ENCODE measurements around the gene TMC2. TPM values are rescaled to one million over a fixed set of nuclear protein-coding genes. Genes with fewer than 3 reads are reported as not detected.

The TMC2 gene
- total RNA-seq, 1 experiment from 2014 or later = not detected

- Histone ChIP-seq H3K9me3 (ENCODE audit: low read depth, low read length, poor library complexity, severe bottlenecking) (no peaks in the 10 kb centered on the region), H3K27ac (ENCODE audit: low read depth, low read length, poor library complexity, severe bottlenecking) (no peak overlapping the region), H3K36me3 (ENCODE audit: insufficient read depth, low read length, poor library complexity, severe bottlenecking) (peaks cover 67% of the 10 kb centered on the region), H3K4me1 (ENCODE audit: insufficient read depth, low read length, poor library complexity, severe bottlenecking) (peaks cover 9% of the 10 kb centered on the region), H3K4me3 (ENCODE audit: low read depth, low read length, poor library complexity, severe bottlenecking) (no peak overlapping the region), H3K27me3 (replicated peaks; ENCODE audit: insufficient read depth, low read depth, low read length, poor library complexity) (no peaks in the 10 kb centered on the region)
- intact Hi-C loops (cut with micrococcal nuclease; ENCODE audit: unreplicated experiment) = no loop called here
- POLR2A ChIA-PET (ENCODE audit: low non-redundant PET) = no interaction called here
- no peak for TF ChIP-seq EZH2 (IDR thresholded peaks at IDR 0.05; ENCODE audit: borderline replicate concordance, low read depth, low read length, poor library complexity, severe bottlenecking)
- TF ChIP-seq CTCF (conservative IDR thresholded peaks at IDR 0.05; ENCODE audit: low read depth, low read length) = no peak
- no TSS peak for BruUV-seq (replicated peaks)
- CTCF ChIA-PET = no interaction called here
- no peak for DNase-seq (ENCODE audit: low spot score)
Measured at GRCh38 chr20:2659547-2659946, 123.2 kb downstream of the TMC2 start.

GRCh38 chr20:2663364-2663886 lies 127.1 kb downstream of the TMC2 start:
- H3K27ac ChIP-seq (ENCODE audit: low read depth, low read length, poor library complexity, severe bottlenecking) = peak overlapping the region; percentile 76
- BruUV-seq (replicated peaks) = TSS peak; percentile 54
- peaks cover 28% of the 10 kb centered on the region for H3K36me3 ChIP-seq (ENCODE audit: insufficient read depth, low read length, poor library complexity, severe bottlenecking)
- no peak for DNase-seq (ENCODE audit: low spot score)
- H3K4me1 ChIP-seq (ENCODE audit: insufficient read depth, low read length, poor library complexity, severe bottlenecking) = peaks cover 3% of the 10 kb centered on the region
- intact Hi-C loops (cut with micrococcal nuclease; ENCODE audit: unreplicated experiment) = no loop called here
- peak overlapping the region; percentile 84 for H3K4me3 ChIP-seq (ENCODE audit: low read depth, low read length, poor library complexity, severe bottlenecking)
- ChIA-PET POLR2A (ENCODE audit: low non-redundant PET) (interaction anchor here (1.3 kb wide), 1 partner anchor 11 kb away, joined by 4 read pairs; the partner anchor contains the start of gene NOP56), CTCF (no interaction called here)
- no peaks in the 10 kb centered on the region for H3K9me3 ChIP-seq (ENCODE audit: low read depth, low read length, poor library complexity, severe bottlenecking)
- H3K27me3 ChIP-seq (replicated peaks; ENCODE audit: insufficient read depth, low read depth, low read length, poor library complexity) = no peaks in the 10 kb centered on the region
- TF ChIP-seq EZH2 (IDR thresholded peaks at IDR 0.05; ENCODE audit: borderline replicate concordance, low read depth, low read length, poor library complexity, severe bottlenecking) (no peak), CTCF (conservative IDR thresholded peaks at IDR 0.05; ENCODE audit: low read depth, low read length) (no peak)

- no peaks in the 10 kb centered on the region for H3K27me3 ChIP-seq (replicated peaks; ENCODE audit: insufficient read depth, low read depth, low read length, poor library complexity)
- H3K36me3 ChIP-seq (ENCODE audit: insufficient read depth, low read length, poor library complexity, severe bottlenecking) = peaks cover 21% of the 10 kb centered on the region
- POLR2A ChIA-PET (ENCODE audit: low non-redundant PET) = interaction anchor here (0.7 to 1.3 kb wide), 3 partner anchors 12 to 358 kb away, joined by 3 to 16 read pairs (median 4); partner anchors contain the start of gene NOP56
- CTCF ChIA-PET = no interaction called here
- H3K4me3 ChIP-seq (ENCODE audit: low read depth, low read length, poor library complexity, severe bottlenecking) = peak within 1 kb of the TSS; percentile 84
- peak; percentile 94 for DNase-seq (ENCODE audit: low spot score)
- peaks cover 3% of the 10 kb centered on the region for H3K4me1 ChIP-seq (ENCODE audit: insufficient read depth, low read length, poor library complexity, severe bottlenecking)
- TSS peak; percentile 100 for BruUV-seq (replicated peaks)
- TF ChIP-seq CTCF (conservative IDR thresholded peaks at IDR 0.05; ENCODE audit: low read depth, low read length) (no peak), EZH2 (IDR thresholded peaks at IDR 0.05; ENCODE audit: borderline replicate concordance, low read depth, low read length, poor library complexity, severe bottlenecking) (no peak)
- peak within 1 kb of the TSS; percentile 76 for H3K27ac ChIP-seq (ENCODE audit: low read depth, low read length, poor library complexity, severe bottlenecking)
- intact Hi-C loops (cut with micrococcal nuclease; ENCODE audit: unreplicated experiment) = no loop called here
- H3K9me3 ChIP-seq (ENCODE audit: low read depth, low read length, poor library complexity, severe bottlenecking) = no peaks in the 10 kb centered on the region
Measured at GRCh38 chr20:2663887-2664719, 127.7 kb downstream of the TMC2 start, which contains the start of gene IDH3B. TSS of gene IDH3B (minus strand) at chr20:2664216. CDS start at chr20:2664188, 28 bp downstream.

Data from A673 (cell line).